Suprapubic skin (tissue), 3 donors: ENCODE results near the gene UHRF1.

ENCODE experiments used
- EP300 ChIP-seq: sonication (generic); formaldehyde crosslinking; IDR thresholded peaks from one replicate; pipeline ENCODE4 v1.6.1; 2017; ENCODE audit warnings: antibody characterized with exemption
- TF ChIP-seq, protein P1 (sequence below), 2 donors: fragments of 200-600 bp in 1 of 2; fragments of 450-650 bp in 1 of 2; sonication (generic) in 1 of 2; IDR thresholded peaks; one replicate each; pipeline ENCODE4 v1.5.1; 2016 to 2019; ENCODE audit warnings: antibody characterized with exemption in 2 of 2, mild to moderate bottlenecking in 1 of 2, moderate library complexity in 1 of 2

GRCh38 chr19:4873930-4874329 lies 35.4 kb upstream of the UHRF1 start:
- TF ChIP-seq, protein P1, sequence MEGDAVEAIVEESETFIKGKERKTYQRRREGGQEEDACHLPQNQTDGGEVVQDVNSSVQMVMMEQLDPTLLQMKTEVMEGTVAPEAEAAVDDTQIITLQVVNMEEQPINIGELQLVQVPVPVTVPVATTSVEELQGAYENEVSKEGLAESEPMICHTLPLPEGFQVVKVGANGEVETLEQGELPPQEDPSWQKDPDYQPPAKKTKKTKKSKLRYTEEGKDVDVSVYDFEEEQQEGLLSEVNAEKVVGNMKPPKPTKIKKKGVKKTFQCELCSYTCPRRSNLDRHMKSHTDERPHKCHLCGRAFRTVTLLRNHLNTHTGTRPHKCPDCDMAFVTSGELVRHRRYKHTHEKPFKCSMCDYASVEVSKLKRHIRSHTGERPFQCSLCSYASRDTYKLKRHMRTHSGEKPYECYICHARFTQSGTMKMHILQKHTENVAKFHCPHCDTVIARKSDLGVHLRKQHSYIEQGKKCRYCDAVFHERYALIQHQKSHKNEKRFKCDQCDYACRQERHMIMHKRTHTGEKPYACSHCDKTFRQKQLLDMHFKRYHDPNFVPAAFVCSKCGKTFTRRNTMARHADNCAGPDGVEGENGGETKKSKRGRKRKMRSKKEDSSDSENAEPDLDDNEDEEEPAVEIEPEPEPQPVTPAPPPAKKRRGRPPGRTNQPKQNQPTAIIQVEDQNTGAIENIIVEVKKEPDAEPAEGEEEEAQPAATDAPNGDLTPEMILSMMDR (IDR thresholded peaks at IDR 0.05), result no peak
- TF ChIP-seq EP300, result no peak
